SK-N-SH treated with all-trans-retinoic acid at 6 μM for 48 hours (cell line): ENCODE results near the gene FAM219B.

ENCODE experiments used
- ATAC-seq: fragments of 200-7000 bp; cut with Tn5 transposase; 3 replicates; pipeline ENCODE4 v1.9.1; 2020; ENCODE audit warnings: mild to moderate bottlenecking, moderate library complexity
- ARNTL ChIP-seq: fragments of 450-650 bp; formaldehyde crosslinking; IDR thresholded peaks from 2 replicates; pipeline ENCODE4 v1.5.0; 2020; ENCODE audit warnings: low read depth, mild to moderate bottlenecking, moderate library complexity, borderline replicate concordance
- BACH2 ChIP-seq: fragments of 250-450 bp; sonication (Bioruptor Pico); IDR thresholded peaks from 2 replicates; pipeline ENCODE4 v1.9.0; 2021; ENCODE audit warnings: mild to moderate bottlenecking, borderline replicate concordance
- CREB5 ChIP-seq: fragments of 250-450 bp; sonication (Bioruptor Pico); IDR thresholded peaks from 2 replicates; pipeline ENCODE4 v1.5.1; 2020; ENCODE audit warnings: low read depth, mild to moderate bottlenecking, moderate library complexity
- CSDC2 ChIP-seq: fragments of 250-450 bp; sonication (Bioruptor Pico); IDR thresholded peaks from 2 replicates; pipeline ENCODE4 v1.5.0; 2020; ENCODE audit warnings: mild to moderate bottlenecking, moderate library complexity
- CSRNP3 ChIP-seq: fragments of 250-450 bp; sonication (Bioruptor Pico); IDR thresholded peaks from 2 replicates; pipeline ENCODE4 v1.5.1; 2021; ENCODE audit warnings: mild to moderate bottlenecking, moderate library complexity
- ESRRG ChIP-seq: fragments of 250-450 bp; sonication (Bioruptor Pico); IDR thresholded peaks from 2 replicates; pipeline ENCODE4 v1.6.1; 2021; ENCODE audit warnings: mild to moderate bottlenecking
- GLIS3 ChIP-seq: fragments of 250-450 bp; sonication (Bioruptor Pico); IDR thresholded peaks from 2 replicates; pipeline ENCODE4 v1.5.0; 2020; ENCODE audit warnings: mild to moderate bottlenecking, moderate library complexity
- ISL1 ChIP-seq: fragments of 250-450 bp; sonication (Bioruptor Pico); IDR thresholded peaks from 2 replicates; pipeline ENCODE4 v2.1.2; 2022; ENCODE audit warnings: mild to moderate bottlenecking, moderate library complexity
- OSR1 ChIP-seq: fragments of 250-450 bp; sonication (Bioruptor Pico); IDR thresholded peaks from 2 replicates; pipeline ENCODE4 v1.8.0; 2022; ENCODE audit warnings: moderate library complexity, mild to moderate bottlenecking, inconsistent platforms
- PATZ1 ChIP-seq: fragments of 250-450 bp; sonication (Bioruptor Pico); IDR thresholded peaks from 2 replicates; pipeline ENCODE4 v1.8.0; 2020; ENCODE audit warnings: mild to moderate bottlenecking, moderate library complexity, borderline replicate concordance
- POU6F1 ChIP-seq: fragments of 250-450 bp; sonication (Bioruptor Pico); IDR thresholded peaks from 2 replicates; pipeline ENCODE4 v1.8.0; 2021; ENCODE audit warnings: low read depth, mild to moderate bottlenecking, moderate library complexity, borderline replicate concordance
- PPARA ChIP-seq: fragments of 250-450 bp; sonication (Bioruptor Pico); IDR thresholded peaks from 2 replicates; pipeline ENCODE4 v1.5.0; 2020; ENCODE audit warnings: mild to moderate bottlenecking, borderline replicate concordance
- RARB ChIP-seq: fragments of 250-450 bp; sonication (Bioruptor Pico); IDR thresholded peaks from 2 replicates; pipeline ENCODE4 v1.8.0; 2021; ENCODE audit warnings: mild to moderate bottlenecking, moderate library complexity
- SNAI2 ChIP-seq: fragments of 250-450 bp; sonication (Bioruptor Pico); IDR thresholded peaks from 2 replicates; pipeline ENCODE4 v1.5.0; 2020; ENCODE audit warnings: mild to moderate bottlenecking, moderate library complexity
- TOX ChIP-seq: fragments of 250-450 bp; sonication (Bioruptor Pico); IDR thresholded peaks from 2 replicates; pipeline ENCODE4 v1.8.0; 2021; ENCODE audit warnings: mild to moderate bottlenecking, moderate library complexity, borderline replicate concordance
- ZC3H10 ChIP-seq: fragments of 250-450 bp; sonication (Bioruptor Pico); IDR thresholded peaks from 2 replicates; pipeline ENCODE4 v1.5.1; 2021; ENCODE audit warnings: mild to moderate bottlenecking, moderate library complexity
- ZFP3 ChIP-seq: fragments of 250-450 bp; sonication (Bioruptor Pico); IDR thresholded peaks from 2 replicates; pipeline ENCODE4 v1.5.0; 2020; ENCODE audit warnings: mild to moderate bottlenecking, moderate library complexity
- ZFP30 ChIP-seq: fragments of 450-650 bp; formaldehyde crosslinking; IDR thresholded peaks from 2 replicates; pipeline ENCODE4 v1.5.0; 2022; ENCODE audit warnings: mild to moderate bottlenecking, moderate library complexity
- ZNF565 ChIP-seq: fragments of 450-650 bp; formaldehyde crosslinking; conservative IDR thresholded peaks from 2 replicates; pipeline ENCODE4 v1.5.0; 2020; ENCODE audit warnings: low read depth, mild to moderate bottlenecking, moderate library complexity
- ZNF70 ChIP-seq: fragments of 450-650 bp; formaldehyde crosslinking; IDR thresholded peaks from 2 replicates; pipeline ENCODE4 v1.5.0; 2020; ENCODE audit warnings: mild to moderate bottlenecking, moderate library complexity
- ZNF8 ChIP-seq: fragments of 450-650 bp; formaldehyde crosslinking; IDR thresholded peaks from 2 replicates; pipeline ENCODE4 v1.5.0; 2020; ENCODE audit warnings: mild to moderate bottlenecking, moderate library complexity

Gene FAM219B

GRCh38 chr15:74868059-74868458 is 38.6 kb downstream of the FAM219B start:
- no peak for TF ChIP-seq ARNTL (CRISPR knock-in tag)
- TF ChIP-seq ZC3H10 (CRISPR knock-in tag), result no peak
- TF ChIP-seq ESRRG (CRISPR knock-in tag), result no peak
- TF ChIP-seq ZFP30 (CRISPR knock-in tag), result no peak
- no peak for TF ChIP-seq POU6F1
- TF ChIP-seq PPARA, result no peak
- TF ChIP-seq SNAI2 (CRISPR knock-in tag), result no peak

GRCh38 chr15:74867466-74868038 is 39.1 kb downstream of the FAM219B start:
- TF ChIP-seq CSDC2 (CRISPR knock-in tag), result no peak
- no peak for TF ChIP-seq ZNF8 (CRISPR knock-in tag)
- no peak for TF ChIP-seq ZNF70
- no peak for TF ChIP-seq ARNTL (CRISPR knock-in tag)
- TF ChIP-seq, all 23 proteins: peak for 0
- no peak for ATAC-seq

More at GRCh38 chr15:74868059-74868458, 38.6 kb downstream of the FAM219B start:
- ATAC-seq, result no peak

GRCh38 chr15:74866090-74866489 is 40.6 kb downstream of the FAM219B start:
- peak; percentile 70 for ATAC-seq
- TF ChIP-seq TOX (CRISPR knock-in tag) (no peak), PATZ1 (CRISPR knock-in tag) (no peak), ISL1 (CRISPR knock-in tag) (no peak), ZFP3 (no peak), CSRNP3 (CRISPR knock-in tag) (no peak), CSDC2 (CRISPR knock-in tag) (no peak), SNAI2 (CRISPR knock-in tag) (no peak), ZFP30 (CRISPR knock-in tag) (no peak), CREB5 (no peak), ZC3H10 (CRISPR knock-in tag) (no peak), ZNF8 (CRISPR knock-in tag) (no peak), ARNTL (CRISPR knock-in tag) (no peak), ZNF565 (CRISPR knock-in tag) (no peak), GLIS3 (CRISPR knock-in tag) (no peak)

- TF ChIP-seq POU6F1 (no peak), SNAI2 (CRISPR knock-in tag) (no peak), ZC3H10 (CRISPR knock-in tag) (no peak), ESRRG (CRISPR knock-in tag) (no peak), GLIS3 (CRISPR knock-in tag) (no peak), CSDC2 (CRISPR knock-in tag) (no peak), RARB (CRISPR knock-in tag) (no peak), PATZ1 (CRISPR knock-in tag) (no peak), ZNF70 (no peak), ZFP3 (no peak), BACH2 (CRISPR knock-in tag) (no peak), ARNTL (CRISPR knock-in tag) (no peak), PPARA (no peak), ZNF8 (CRISPR knock-in tag) (no peak), ZNF565 (CRISPR knock-in tag) (no peak), OSR1 (CRISPR knock-in tag) (no peak), CSRNP3 (CRISPR knock-in tag) (no peak)
- ATAC-seq, result no peak
These were observed 41.3 kb downstream of the FAM219B start for GRCh38 chr15:74865316-74865715.
